GM12878 (cell line): ENCODE data around the gene CHMP4B. TPM values are rescaled to one million over a fixed set of nuclear protein-coding genes. Genes with fewer than 3 reads are reported as not detected.

ENCODE experiments used
- ATAC-seq: fragments of 200-7000 bp; cut with Tn5 transposase; 3 replicates; pipeline ENCODE4 v1.9.1; 2020; ENCODE audit warnings: mild to moderate bottlenecking, moderate library complexity
- BruUV-seq: library from RNA; stranded (reverse); fragments of 400-500 nt; replicated peaks from 2 replicates; lab custom pipeline; 2021; lab: Mats Ljungman, UMichigan
- CTCF ChIA-PET: fragments of 300-600 bp; sonication (Branson Sonifier 250); formaldehyde crosslinking; extraction: SDS; loops from one replicate; lab custom pipeline; 2021; ENCODE audit warnings: inconsistent platforms; lab: Yijun Ruan, JAX
- POLR2A ChIA-PET: fragments of 350-600 bp; formaldehyde crosslinking; extraction: SDS; loops from one replicate; lab custom pipeline; 2021; ENCODE audit warnings: inconsistent platforms; lab: Charles Lee
- RAD21 ChIA-PET: fragments of 300-600 bp; sonication (Branson Sonifier 250); formaldehyde crosslinking; loops from one replicate; lab custom pipeline; 2023; ENCODE audit warnings: antibody characterized with exemption; ENCODE audit not compliant: unreplicated experiment; lab: Charles Lee
- SMC1A ChIA-PET: fragments of 300-600 bp; sonication (Branson Sonifier 250); formaldehyde crosslinking; loops from one replicate; lab custom pipeline; 2023; ENCODE audit not compliant: unreplicated experiment, uncharacterized antibody; lab: Charles Lee
- DNase-seq: peaks from one replicate; pipeline ENCODE4 v3.0.0-alpha.2; 2011; ENCODE audit warnings: low read depth, low spot score
- FAIRE-seq: peaks from 3 replicates; lab custom pipeline; 2011; peaks lifted over from hg19 to GRCh38; lab: Jason Lieb, UNC
- H2AFZ ChIP-seq: 2 replicates; pipeline ENCODE4 v1.6.0; 2011; ENCODE audit warnings: low read depth, low read length, control low read depth; ENCODE audit not compliant: control insufficient read depth
- H3K27ac ChIP-seq: 2 replicates; pipeline ENCODE4 v1.5.1; 2011; ENCODE audit warnings: control low read depth; ENCODE audit not compliant: control insufficient read depth, insufficient read depth
- H3K27me3 ChIP-seq, 2 experiments: replicated peaks in 1 of 2; 2 replicates each; pipeline versions ENCODE4 v1.6.0 to v1.6.1; 2011; ENCODE audit warnings: low read length in 1 of 2; ENCODE audit not compliant: control insufficient read depth in 2 of 2, insufficient read depth in 2 of 2
- H3K36me3 ChIP-seq, 2 experiments: 2 replicates each; pipeline ENCODE4 v1.5.1; 2011; ENCODE audit warnings: low read length in 1 of 2; ENCODE audit not compliant: control insufficient read depth in 2 of 2, insufficient read depth in 2 of 2
- H3K4me1 ChIP-seq: 2 replicates; pipeline ENCODE4 v1.6.1; 2011; ENCODE audit warnings: mild to moderate bottlenecking, low read length, moderate library complexity, mixed read lengths; ENCODE audit not compliant: control insufficient read depth, insufficient read depth
- H3K4me2 ChIP-seq: 2 replicates; pipeline ENCODE4 v1.6.0; 2011; ENCODE audit warnings: control low read depth; ENCODE audit not compliant: control insufficient read depth, insufficient read depth
- H3K4me3 ChIP-seq: fragments of 200-600 bp; sonication (generic); 2 replicates; pipeline ENCODE4 v1.5.1; 2016
- H3K79me2 ChIP-seq: 2 replicates; pipeline ENCODE4 v1.6.0; 2011; ENCODE audit warnings: low read length; ENCODE audit not compliant: control insufficient read depth, insufficient read depth
- H3K9ac ChIP-seq: 2 replicates; pipeline ENCODE4 v1.8.0; 2011; ENCODE audit warnings: low read length, control low read depth, mixed read lengths; ENCODE audit not compliant: control insufficient read depth, insufficient read depth
- H3K9me3 ChIP-seq: replicated peaks from 3 replicates; pipeline ENCODE4 v1.5.1; 2011; ENCODE audit warnings: mild to moderate bottlenecking, low read length; ENCODE audit not compliant: control insufficient read depth, insufficient read depth
- H4K20me1 ChIP-seq: 2 replicates; pipeline ENCODE4 v1.6.0; 2011; ENCODE audit not compliant: control insufficient read depth, insufficient read depth
- BACH1 ChIP-seq: fragments of 450-650 bp; IDR thresholded peaks from 2 replicates; pipeline ENCODE4 v1.6.1; 2017; ENCODE audit warnings: mild to moderate bottlenecking, borderline replicate concordance
- FOXM1 ChIP-seq: IDR thresholded peaks from 2 replicates; pipeline ENCODE4 v1.6.1; 2012; ENCODE audit warnings: low read depth, mild to moderate bottlenecking, inconsistent platforms, low read length, moderate library complexity
- MYB ChIP-seq: fragments of 150-350 bp; IDR thresholded peaks from 2 replicates; pipeline ENCODE4 v1.6.1; 2014; ENCODE audit warnings: mild to moderate bottlenecking, low read depth, low read length, borderline replicate concordance
- PAX5 ChIP-seq: IDR thresholded peaks from 2 replicates; pipeline ENCODE4 v1.6.1; 2011; ENCODE audit warnings: low read depth, low read length, borderline replicate concordance
- POLR2A ChIP-seq: IDR thresholded peaks from 2 replicates; pipeline ENCODE4 v1.6.1; 2011; ENCODE audit warnings: low read depth, mild to moderate bottlenecking, low read length
- SMC3 ChIP-seq: IDR thresholded peaks from 2 replicates; pipeline ENCODE4 v1.6.1; 2011; ENCODE audit warnings: low read length, improper control_type of control experiment, borderline replicate concordance
- ZNF24 ChIP-seq: fragments of 450-650 bp; IDR thresholded peaks from 2 replicates; pipeline ENCODE4 v1.6.1; 2017; ENCODE audit warnings: antibody characterized with exemption, mild to moderate bottlenecking
- WGBS: methylation state at CpG from one replicate; pipeline ENCODE4 v1.1.6; 2016; ENCODE audit warnings: low lambda C conversion rate; ENCODE audit not compliant: insufficient replicate concordance, insufficient coverage; ENCODE audit errors: missing lambda C conversion rate; 5-methylcytosine and 5-hydroxymethylcytosine counted together
- in situ Hi-C: fragments of 300-500 bp; cut with MboI; formaldehyde crosslinking; loops from 9 replicates; pipeline ENCODE4 v1.14.3; 2018; ENCODE audit warnings: mixed read lengths
- intact Hi-C: fragments of 100-400 bp; cut with micrococcal nuclease; formaldehyde crosslinking; loops from one replicate; pipeline ENCODE4 v1.14.2; 2022; ENCODE audit not compliant: unreplicated experiment
- polyA plus RNA-seq, 11 experiments: library from polyadenylated mRNA; depleted of rRNA in 4 of 11; unstranded in 6 of 11; stranded (reverse) in 5 of 11; fragments of >200 nt; fragmentation: Nextera tagmentation in 4 of 11; fragmentation: Illumina TruSeq in 1 of 11; extraction: Ambion mirVana in 4 of 11; extraction: Trizol in 1 of 11; gene quantifications; 1 replicate in 1 of 11; 2 replicates in 10 of 11; pipeline versions ENCODE4 v1.2.1 to v1.2.3, GENCODE V29; 2011 to 2016; ENCODE audit warnings: inconsistent platforms in 2 of 11, missing spikeins in 2 of 11, low read depth in 1 of 11
- total RNA-seq, 4 experiments: library from RNA; depleted of rRNA in 3 of 4; stranded (reverse); fragments of >200 nt in 3 of 4; fragmentation: Illumina TruSeq in 1 of 4; extraction: Trizol in 1 of 4; gene quantifications; 2 replicates each; pipeline versions ENCODE4 v1.2.1 to v1.2.3, GENCODE V29; 2013 to 2021
- TF ChIP-seq, protein P1 (sequence below): fragments of 450-650 bp; formaldehyde crosslinking; IDR thresholded peaks from 2 replicates; pipeline ENCODE4 v1.5.0; 2022; ENCODE audit warnings: mild to moderate bottlenecking, missing genetic modification characterization
- TF ChIP-seq, protein P2 (sequence below): IDR thresholded peaks from 2 replicates; pipeline ENCODE4 v1.6.1; 2012; ENCODE audit warnings: low read depth, low read length, improper control_type of control experiment
- TF ChIP-seq, protein P3 (sequence below): fragments of 150-350 bp; IDR thresholded peaks from 2 replicates; pipeline ENCODE4 v1.6.1; 2016; ENCODE audit warnings: low read depth, low read length
- TF ChIP-seq, protein P4 (sequence below): fragments of 150-350 bp; IDR thresholded peaks from 2 replicates; pipeline ENCODE4 v1.6.1; 2014; ENCODE audit warnings: mild to moderate bottlenecking, low read depth, low read length
- TF ChIP-seq, protein P5 (sequence below): fragments of 450-650 bp; IDR thresholded peaks from 2 replicates; pipeline ENCODE4 v1.6.1; 2018; ENCODE audit warnings: mild to moderate bottlenecking, low read depth, moderate library complexity; ENCODE audit not compliant: partially characterized antibody

The CHMP4B gene
- total and polyA plus RNA-seq, 10 of the 15 experiments (the other 5 are each of a cell fraction or from before 2014, with no cell fraction given) = 4.2 to 118 (median 49.6) TPM

DNA sequence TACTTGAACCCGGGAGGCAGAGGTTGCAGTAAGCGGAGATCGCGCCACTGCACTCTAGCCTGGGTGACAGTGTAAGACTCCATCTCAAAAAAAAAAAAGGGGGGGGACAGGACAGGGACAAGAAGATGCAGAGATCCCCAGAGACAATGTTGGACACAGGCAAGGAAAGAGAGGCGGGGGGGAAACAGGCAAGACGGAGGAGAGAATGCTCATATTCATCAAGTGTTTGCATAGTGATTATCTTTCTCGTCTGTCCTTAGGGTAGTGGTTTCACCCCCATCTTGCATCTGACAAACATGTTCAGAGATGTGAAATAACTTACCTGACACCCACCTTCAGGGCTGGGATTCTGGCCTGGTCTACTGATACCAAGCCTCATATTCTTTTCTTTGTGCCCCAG, 29.0 kb downstream of the CHMP4B start:
- no TSS peak for BruUV-seq
- no peak overlapping the region for H2AFZ ChIP-seq
- SMC1A ChIA-PET = interaction anchor here (0.5 to 1.3 kb wide), 2 partner anchors 10 to 269 kb away, joined by 3 to 4 read pairs; no protein-coding TSS in a partner anchor
- RAD21 ChIA-PET = no interaction called here
- H3K27ac ChIP-seq = no peak overlapping the region
- peaks cover 73% of the 10 kb centered on the region for H3K79me2 ChIP-seq
- intact Hi-C loops (no loop called here), in situ Hi-C loops (no loop called here)
- H3K4me2 ChIP-seq = no peak overlapping the region
- CTCF ChIA-PET = interaction anchor here (1.4 kb wide), 1 partner anchor 14 kb away, joined by 4 read pairs; no protein-coding TSS in a partner anchor
- no peak overlapping the region for H3K9ac ChIP-seq
- H3K4me1 ChIP-seq = peaks cover 29% of the 10 kb centered on the region
- no peak overlapping the region for H3K4me3 ChIP-seq
- 90% methylated on average over 7 of the region's 7 CpGs for WGBS
- DNase-seq = no peak
- no peaks in the 10 kb centered on the region for H3K9me3 ChIP-seq
- FAIRE-seq = no peak
- peaks cover under 1 to 1% of the 10 kb centered on the region in 2 experiments; a peak in 2 of 4 replicates for H3K36me3 ChIP-seq
- POLR2A ChIA-PET = interaction anchor here (2.0 kb wide), 1 partner anchor 108 kb away, joined by 5 read pairs; the partner anchor contains the start of gene ZNF341
- no peak for ATAC-seq
- no peaks in the 10 kb centered on the region for H3K27me3 ChIP-seq
- H4K20me1 ChIP-seq = 0 out of 2 replicates have a peak, but pooled peaks cover 5% of the 10 kb centered on the region
- TF ChIP-seq FOXM1 (no peak), PAX5 (no peak), SMC3 (no peak), POLR2A (no peak), BACH1 (no peak), MYB (no peak), ZNF24 (no peak)
- TF ChIP-seq, protein P1, sequence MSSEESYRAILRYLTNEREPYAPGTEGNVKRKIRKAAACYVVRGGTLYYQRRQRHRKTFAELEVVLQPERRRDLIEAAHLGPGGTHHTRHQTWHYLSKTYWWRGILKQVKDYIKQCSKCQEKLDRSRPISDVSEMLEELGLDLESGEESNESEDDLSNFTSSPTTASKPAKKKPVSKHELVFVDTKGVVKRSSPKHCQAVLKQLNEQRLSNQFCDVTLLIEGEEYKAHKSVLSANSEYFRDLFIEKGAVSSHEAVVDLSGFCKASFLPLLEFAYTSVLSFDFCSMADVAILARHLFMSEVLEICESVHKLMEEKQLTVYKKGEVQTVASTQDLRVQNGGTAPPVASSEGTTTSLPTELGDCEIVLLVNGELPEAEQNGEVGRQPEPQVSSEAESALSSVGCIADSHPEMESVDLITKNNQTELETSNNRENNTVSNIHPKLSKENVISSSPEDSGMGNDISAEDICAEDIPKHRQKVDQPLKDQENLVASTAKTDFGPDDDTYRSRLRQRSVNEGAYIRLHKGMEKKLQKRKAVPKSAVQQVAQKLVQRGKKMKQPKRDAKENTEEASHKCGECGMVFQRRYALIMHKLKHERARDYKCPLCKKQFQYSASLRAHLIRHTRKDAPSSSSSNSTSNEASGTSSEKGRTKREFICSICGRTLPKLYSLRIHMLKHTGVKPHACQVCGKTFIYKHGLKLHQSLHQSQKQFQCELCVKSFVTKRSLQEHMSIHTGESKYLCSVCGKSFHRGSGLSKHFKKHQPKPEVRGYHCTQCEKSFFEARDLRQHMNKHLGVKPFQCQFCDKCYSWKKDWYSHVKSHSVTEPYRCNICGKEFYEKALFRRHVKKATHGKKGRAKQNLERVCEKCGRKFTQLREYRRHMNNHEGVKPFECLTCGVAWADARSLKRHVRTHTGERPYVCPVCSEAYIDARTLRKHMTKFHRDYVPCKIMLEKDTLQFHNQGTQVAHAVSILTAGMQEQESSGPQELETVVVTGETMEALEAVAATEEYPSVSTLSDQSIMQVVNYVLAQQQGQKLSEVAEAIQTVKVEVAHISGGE (CRISPR knock-in tag) = no peak
- TF ChIP-seq, protein P2, sequence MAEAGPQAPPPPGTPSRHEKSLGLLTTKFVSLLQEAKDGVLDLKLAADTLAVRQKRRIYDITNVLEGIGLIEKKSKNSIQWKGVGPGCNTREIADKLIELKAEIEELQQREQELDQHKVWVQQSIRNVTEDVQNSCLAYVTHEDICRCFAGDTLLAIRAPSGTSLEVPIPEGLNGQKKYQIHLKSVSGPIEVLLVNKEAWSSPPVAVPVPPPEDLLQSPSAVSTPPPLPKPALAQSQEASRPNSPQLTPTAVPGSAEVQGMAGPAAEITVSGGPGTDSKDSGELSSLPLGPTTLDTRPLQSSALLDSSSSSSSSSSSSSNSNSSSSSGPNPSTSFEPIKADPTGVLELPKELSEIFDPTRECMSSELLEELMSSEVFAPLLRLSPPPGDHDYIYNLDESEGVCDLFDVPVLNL = no peak
- TF ChIP-seq, protein P3, sequence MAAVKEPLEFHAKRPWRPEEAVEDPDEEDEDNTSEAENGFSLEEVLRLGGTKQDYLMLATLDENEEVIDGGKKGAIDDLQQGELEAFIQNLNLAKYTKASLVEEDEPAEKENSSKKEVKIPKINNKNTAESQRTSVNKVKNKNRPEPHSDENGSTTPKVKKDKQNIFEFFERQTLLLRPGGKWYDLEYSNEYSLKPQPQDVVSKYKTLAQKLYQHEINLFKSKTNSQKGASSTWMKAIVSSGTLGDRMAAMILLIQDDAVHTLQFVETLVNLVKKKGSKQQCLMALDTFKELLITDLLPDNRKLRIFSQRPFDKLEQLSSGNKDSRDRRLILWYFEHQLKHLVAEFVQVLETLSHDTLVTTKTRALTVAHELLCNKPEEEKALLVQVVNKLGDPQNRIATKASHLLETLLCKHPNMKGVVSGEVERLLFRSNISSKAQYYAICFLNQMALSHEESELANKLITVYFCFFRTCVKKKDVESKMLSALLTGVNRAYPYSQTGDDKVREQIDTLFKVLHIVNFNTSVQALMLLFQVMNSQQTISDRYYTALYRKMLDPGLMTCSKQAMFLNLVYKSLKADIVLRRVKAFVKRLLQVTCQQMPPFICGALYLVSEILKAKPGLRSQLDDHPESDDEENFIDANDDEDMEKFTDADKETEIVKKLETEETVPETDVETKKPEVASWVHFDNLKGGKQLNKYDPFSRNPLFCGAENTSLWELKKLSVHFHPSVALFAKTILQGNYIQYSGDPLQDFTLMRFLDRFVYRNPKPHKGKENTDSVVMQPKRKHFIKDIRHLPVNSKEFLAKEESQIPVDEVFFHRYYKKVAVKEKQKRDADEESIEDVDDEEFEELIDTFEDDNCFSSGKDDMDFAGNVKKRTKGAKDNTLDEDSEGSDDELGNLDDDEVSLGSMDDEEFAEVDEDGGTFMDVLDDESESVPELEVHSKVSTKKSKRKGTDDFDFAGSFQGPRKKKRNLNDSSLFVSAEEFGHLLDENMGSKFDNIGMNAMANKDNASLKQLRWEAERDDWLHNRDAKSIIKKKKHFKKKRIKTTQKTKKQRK = no peak
- TF ChIP-seq, protein P4, sequence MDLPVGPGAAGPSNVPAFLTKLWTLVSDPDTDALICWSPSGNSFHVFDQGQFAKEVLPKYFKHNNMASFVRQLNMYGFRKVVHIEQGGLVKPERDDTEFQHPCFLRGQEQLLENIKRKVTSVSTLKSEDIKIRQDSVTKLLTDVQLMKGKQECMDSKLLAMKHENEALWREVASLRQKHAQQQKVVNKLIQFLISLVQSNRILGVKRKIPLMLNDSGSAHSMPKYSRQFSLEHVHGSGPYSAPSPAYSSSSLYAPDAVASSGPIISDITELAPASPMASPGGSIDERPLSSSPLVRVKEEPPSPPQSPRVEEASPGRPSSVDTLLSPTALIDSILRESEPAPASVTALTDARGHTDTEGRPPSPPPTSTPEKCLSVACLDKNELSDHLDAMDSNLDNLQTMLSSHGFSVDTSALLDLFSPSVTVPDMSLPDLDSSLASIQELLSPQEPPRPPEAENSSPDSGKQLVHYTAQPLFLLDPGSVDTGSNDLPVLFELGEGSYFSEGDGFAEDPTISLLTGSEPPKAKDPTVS = no peak
- TF ChIP-seq, protein P5, sequence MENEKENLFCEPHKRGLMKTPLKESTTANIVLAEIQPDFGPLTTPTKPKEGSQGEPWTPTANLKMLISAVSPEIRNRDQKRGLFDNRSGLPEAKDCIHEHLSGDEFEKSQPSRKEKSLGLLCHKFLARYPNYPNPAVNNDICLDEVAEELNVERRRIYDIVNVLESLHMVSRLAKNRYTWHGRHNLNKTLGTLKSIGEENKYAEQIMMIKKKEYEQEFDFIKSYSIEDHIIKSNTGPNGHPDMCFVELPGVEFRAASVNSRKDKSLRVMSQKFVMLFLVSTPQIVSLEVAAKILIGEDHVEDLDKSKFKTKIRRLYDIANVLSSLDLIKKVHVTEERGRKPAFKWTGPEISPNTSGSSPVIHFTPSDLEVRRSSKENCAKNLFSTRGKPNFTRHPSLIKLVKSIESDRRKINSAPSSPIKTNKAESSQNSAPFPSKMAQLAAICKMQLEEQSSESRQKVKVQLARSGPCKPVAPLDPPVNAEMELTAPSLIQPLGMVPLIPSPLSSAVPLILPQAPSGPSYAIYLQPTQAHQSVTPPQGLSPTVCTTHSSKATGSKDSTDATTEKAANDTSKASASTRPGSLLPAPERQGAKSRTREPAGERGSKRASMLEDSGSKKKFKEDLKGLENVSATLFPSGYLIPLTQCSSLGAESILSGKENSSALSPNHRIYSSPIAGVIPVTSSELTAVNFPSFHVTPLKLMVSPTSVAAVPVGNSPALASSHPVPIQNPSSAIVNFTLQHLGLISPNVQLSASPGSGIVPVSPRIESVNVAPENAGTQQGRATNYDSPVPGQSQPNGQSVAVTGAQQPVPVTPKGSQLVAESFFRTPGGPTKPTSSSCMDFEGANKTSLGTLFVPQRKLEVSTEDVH = no peak
